GM19328 (cell line): ENCODE data around the gene EIF4ENIF1.
A peak's percentile ranks its signal among the peaks of the same experiment; 100 is the strongest.
"Not testable (repeated sequence)": the region's sequence is repeated elsewhere in the genome, so short reads cannot be mapped to it uniquely, and the experiment has no call there.

ENCODE experiments used
- ATAC-seq: cut with Tn5 transposase; IDR thresholded peaks from one replicate; pipeline ENCODE4 v1.9.1; 2021; ENCODE audit warnings: mild to moderate bottlenecking, moderate library complexity; ENCODE audit not compliant: unreplicated experiment

EIF4ENIF1 gene

DNA sequence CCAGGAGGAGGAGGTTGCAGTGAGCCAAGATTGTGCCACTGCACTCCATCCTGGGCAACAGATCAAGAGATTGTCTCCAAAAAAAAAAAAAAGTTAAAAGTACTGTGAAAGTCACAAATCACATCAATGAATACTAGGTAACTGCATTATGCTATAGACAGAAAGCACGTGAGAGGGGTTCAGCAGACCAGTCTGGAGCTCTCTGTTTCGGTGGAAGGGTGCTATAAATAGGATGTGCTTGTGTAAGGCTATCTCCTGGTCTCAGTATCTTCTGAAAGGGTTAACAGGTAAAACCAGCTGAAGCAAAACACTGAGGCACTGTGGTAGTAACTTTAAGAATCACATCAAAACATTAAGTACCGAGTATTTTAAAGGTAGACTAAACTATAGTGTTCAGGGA, 43.4 kb downstream of the EIF4ENIF1 start:
- no peak for ATAC-seq

DNA sequence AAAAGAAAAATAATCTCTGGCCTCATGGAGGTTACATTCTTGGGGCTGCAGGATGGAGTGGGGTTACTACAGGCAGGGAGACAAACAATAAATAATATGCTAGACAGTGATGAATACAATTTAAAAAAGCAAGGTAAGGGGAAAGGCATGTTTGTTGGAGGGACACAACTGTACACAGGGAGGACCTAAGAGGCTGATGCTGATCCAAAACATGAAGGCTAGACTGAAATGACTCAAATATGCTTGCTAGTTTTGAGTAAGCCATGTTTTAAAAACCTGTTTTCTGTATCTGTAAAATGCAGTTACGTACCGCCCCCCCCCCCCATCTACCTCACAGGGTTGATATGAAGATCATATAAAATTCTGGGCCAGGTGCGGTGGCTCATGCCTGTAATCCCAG, 44.0 kb downstream of the EIF4ENIF1 start:
- no peak for ATAC-seq

DNA sequence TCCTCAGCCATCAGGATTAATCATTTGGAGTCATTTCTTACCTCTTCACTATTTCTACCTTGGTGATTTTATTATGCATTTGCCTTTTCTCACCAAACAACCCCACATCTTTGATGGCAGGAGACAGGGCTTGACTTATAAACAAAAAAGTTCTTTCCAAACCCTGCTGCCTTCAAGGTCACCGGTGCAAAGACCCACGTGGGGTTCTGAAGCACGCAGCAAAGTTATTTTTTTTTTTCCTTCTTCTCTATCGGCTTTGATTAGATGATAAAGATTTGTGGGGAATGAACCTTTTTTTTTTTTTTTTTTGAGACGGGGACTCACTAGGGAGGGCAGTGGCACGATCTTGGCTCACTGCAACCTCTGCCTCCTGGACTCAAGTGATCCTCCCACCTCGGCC, 46.1 kb downstream of the EIF4ENIF1 start:
- ATAC-seq = no peak

DNA sequence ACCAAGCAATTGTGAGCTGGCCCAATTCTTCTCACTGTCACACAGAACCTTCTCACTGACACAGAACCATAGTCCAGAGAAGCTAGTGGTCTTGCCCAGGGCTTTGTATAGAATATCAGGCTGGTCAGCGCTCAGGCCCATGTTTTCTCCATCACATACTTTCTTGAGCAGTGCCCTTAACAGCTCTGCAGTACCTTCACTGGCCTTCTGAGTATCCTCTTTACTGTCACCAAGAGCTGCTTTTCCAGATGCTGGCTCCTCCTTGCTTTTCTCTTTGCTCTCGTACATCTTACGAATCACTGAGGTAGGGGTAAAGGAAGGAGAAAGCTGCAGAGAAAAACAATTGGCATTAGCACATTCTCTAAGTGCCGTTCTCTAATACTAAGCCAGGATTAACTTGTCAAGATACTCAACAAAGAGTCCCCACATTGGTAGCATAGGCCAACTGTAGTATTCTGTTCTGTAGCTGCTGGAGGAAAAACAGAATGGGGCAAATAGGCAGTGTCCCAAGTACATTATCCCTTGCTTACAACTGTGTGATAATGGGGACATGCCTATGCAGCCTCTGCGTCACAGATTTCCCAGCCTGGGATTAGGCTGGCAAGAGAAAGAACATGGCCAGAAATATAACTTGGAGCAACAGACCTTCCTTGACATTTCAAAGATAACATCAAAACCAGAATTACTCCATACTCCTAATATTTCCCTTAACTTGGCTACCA, 46.7 kb downstream of the EIF4ENIF1 start:
- no peak for ATAC-seq

DNA sequence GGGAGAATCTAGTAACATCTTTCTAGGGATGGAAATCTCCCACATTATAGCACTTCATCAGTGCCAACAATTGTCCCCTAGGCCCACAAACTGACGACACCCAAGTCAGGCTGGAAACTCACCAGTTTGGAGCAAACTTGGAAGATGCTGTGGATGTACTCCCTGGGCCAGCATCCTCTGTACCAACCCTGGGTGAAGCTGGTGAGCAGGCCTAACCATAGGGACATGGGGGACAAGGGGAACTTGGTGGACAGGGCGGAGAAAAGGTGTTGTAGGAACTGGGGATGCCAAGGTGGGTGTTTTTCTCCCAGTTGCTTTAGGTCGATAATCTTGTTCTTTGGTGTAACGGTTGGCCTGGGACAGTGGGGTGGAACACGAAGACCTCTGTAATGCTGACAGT, 48.0 kb downstream of the EIF4ENIF1 start:
- ATAC-seq = no peak

DNA sequence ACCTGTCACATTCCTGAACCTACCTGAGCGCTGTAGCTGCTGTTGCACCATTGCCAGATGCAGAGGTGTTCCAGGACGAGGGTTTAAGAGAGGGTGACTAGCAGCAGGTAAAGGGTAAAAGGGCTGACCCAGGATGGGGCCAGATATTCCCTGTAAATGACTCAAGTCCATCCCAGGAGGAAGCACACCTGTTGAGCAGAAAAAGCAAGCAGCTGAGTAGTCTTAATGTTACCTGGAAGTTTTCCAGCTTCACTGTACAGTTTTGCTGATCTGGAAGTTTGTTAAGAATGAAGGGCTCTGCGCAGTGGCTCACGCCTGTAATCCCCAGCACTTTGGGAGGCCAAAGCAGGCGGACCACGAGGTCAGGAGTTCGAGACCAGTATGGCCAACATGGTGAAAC, 49.0 kb downstream of the EIF4ENIF1 start:
- no peak for ATAC-seq

DNA sequence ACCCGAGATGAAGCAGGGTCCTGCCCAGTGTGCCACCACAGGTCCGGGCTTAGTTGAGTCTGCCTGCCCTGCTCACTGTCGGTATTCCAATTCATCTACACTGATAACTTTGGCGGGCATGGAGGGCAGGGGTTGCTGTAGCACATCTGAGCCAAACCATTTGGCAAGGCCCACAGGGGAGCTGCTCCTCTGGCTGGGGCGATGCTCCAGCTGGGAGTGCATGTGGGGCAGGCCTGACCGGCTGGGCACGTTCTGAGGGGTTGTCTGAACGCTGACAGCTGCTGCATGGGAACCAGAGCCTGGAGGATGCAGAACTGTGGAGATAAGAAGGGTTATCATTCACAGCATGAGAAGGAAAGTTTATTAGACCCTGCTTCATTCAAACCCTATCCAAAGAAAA, 49.8 kb downstream of the EIF4ENIF1 start:
- ATAC-seq = no peak

DNA sequence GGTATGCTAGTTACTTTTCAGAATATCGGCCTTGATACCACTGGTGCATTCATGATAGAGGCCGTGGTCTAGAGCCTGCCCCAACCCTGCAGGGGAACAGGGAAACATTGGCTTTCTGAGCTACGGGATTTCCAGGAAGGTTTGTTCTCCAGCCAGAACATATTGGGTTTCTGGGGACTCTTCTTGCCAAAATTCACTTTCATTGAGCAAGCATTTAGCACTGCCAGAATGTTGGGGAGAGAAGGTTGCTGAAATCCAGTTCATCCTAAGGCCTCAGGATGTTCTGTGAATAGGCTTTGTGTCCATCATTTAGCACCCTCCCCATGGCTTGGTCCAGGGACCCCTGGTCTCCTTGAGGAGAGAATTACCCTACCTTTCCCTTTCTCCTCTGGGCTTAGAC, 53.5 kb downstream of the EIF4ENIF1 start:
- no peak for ATAC-seq

DNA sequence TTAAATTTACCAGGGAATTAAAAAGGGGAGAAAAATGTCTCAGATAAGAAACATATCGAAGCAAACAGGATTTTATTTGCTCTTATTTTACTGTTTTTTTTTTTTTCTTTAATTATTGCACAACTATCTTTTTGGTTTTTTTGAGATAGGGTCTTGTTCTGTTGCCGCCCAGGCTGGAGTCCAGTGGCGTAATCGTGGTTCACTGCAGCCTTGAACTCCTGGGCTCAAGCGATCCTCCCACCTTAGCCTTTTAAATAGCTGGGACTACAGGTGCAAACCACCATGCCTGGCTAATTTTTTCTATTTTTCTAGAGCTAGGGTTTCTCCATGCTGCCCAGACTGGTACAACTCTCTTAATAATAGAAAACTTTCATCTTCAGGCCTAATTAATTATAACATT, 57.7 kb downstream of the EIF4ENIF1 start:
- ATAC-seq = no peak

DNA sequence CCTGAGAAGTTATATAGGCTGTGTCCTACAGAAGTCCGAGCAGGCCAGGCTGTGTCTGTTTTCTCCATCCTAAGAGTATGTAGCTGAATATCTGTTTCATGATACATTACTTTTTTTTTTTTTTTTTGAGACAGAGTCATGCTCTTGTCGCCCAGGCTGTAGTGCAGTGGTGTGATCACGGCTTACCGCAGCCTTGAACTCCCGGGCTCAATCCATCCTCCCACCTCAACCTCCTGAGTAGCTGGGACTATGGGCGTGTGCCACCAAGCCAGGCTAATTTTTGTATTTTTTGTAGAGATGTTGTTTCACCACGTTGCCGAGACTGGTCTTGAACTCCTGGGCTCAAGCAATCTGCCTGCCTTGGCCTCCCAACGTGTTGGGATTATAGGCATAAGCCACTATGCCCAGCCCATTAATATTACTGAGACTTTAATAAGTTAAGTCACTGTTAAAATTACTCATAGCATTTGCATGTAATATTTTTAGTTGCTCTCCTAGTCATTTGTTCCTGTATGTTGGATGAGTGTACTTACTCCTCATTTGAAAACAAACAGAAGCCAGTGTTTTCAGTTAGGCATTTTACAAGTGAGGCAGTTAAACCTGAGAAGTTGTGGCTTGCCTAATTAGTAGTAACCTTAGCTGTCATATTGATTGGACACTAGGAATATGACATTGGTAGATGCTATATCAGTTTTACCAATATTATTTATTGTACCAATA, 64.2 kb downstream of the EIF4ENIF1 start:
- no peak for ATAC-seq

DNA sequence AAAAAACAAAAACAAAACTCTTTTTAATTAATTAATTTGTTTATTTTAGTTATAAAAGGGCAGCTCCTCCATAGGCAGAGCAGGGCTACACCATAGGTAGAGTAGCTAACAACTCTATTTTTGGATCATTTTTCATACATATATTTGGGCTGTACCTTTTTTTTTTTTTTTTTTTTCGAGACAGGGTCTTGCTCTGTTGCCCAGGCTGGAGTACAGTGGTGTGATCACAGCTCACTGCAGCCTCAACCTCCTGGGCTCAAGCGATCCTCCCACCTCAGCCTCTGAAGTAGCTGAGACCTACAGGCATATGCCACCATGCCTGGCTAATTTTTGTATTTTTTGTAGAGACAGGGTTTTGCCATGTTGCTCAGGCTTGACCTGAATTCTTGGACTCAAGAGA, 87.3 kb downstream of the EIF4ENIF1 start:
- ATAC-seq = not testable (repeated sequence)

DNA sequence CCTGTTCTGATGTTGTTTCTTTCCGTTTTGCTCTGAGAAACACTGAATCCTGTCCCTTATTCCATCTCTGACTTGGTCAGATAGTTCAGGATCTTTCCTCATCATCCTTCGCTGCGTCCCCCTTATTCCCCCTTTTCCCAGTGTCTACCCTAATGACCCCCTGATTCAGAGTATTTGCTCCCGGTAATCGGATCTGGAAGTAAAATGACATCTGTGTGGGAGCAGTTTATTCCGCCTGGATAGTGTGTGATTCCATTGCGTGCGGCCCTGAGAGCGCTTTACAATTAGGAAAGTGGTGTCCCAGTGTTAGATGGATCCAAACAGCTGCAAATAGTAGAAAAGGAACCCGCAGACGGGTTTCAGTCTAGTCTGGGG, 89.6 kb downstream of the EIF4ENIF1 start:
- ATAC-seq = no peak

DNA sequence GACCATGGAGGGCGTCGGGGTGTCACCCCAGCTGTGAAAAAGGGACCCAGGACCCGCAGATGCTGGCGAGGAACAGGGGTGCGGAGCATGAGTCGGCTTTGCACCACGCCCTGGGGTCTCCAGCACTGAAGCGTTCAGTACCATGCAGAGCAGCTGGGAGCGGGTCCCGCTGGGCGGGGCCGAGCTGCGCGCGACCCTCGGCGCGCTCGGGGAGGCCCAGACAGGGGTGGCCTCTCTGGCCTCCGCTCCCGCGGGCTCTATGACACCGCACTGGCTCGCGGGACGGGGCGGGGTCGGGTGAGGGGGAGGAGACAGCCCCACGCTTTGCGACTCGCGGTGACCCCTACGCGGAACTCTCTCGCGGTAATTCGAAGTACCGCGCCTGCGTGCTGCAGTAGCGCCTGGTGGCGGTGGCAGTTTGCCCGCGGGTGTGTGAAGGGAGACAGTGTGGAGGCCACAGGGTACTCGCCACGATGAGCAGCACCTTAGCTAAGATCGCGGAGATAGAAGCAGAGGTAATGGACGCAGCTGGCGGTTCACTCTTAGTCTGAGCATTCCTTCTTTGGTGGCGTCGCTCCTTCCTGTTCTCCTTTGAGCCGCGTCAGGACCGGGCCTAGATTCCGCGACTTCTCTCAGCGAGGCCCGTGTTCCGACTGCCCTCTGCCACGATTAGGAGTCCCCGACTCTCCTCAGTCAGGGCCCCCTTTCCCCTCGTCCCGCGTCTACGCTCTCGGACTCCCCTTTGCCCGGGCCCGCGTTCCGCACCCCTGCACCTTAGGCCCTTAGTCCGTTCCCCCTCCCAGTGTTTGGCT, 90.2 kb downstream of the EIF4ENIF1 start, which contains the start of gene DRG1:
Gene DRG1 (plus strand): TSS at position 394 of the 812 bp plus-strand sequence. CDS start 80 bp downstream, at position 474.
- peak; percentile 97 for ATAC-seq

DNA sequence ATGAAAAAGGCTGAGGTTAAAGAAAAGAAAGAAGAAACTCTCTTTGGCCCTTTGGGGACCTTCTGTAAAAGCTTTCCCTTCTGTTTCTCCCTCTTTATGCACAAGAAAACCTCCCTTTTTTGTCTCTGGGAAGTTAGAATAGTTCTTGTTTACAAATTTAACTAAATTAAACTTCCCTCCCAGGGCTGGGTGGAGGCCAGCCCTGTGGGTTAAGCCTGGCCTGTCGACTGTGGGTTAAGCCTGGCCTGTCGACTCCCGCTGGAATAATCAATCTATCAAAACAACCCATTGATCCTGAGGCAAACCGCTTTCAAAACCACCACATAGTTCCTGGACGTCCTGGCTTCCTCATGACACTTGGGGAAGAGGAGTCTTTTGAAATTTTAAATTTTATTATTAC, 91.4 kb downstream of the EIF4ENIF1 start:
- no peak for ATAC-seq

DNA sequence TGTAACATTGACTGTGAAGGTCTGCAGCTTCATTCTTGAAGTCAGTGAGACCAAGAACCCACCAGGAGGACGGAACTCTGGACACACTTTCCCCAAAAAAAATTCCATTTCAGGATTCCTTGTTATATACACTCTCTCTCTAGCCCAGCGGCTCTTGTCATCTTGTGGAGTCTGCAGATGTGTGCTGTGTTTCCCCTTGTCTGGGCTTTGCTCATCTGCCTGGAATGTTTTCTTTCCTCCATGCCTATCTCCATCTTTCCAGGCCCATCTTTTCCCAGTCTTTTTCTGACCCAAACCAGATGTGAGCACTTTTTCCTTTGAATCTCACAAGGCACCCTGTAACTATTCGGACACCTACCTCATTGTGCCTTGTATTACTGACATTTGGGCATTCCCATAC, 95.3 kb downstream of the EIF4ENIF1 start:
- no peak for ATAC-seq

DNA sequence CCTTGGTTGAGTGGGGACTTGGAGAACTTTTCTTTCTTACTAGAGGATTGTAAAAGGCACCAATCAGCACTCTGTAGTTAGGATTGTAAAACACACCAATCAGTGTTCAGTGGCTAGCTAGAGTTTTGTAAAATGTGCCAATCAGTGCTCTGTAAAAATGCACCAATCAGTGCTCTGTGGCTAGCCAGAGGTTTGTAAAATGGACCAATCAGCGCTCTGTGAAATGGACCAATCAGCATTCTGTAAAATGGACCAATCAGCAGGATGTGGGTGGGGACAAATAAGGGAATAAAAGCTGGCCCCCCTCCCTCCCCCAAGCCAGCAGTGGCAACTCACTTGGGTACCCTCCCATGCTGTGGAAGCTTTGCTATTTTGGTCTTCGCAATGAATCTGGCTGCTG, 95.7 kb downstream of the EIF4ENIF1 start:
- ATAC-seq = no peak
